Measurements from ENCODE around the gene HECTD4.
A peak's percentile ranks its signal among the peaks of the same experiment; 100 is the strongest.

HECTD4 gene

GRCh38 chr12:112151766-112152541 is 230.3 kb downstream of the HECTD4 start:
- DNase-seq, result no peak

DNA sequence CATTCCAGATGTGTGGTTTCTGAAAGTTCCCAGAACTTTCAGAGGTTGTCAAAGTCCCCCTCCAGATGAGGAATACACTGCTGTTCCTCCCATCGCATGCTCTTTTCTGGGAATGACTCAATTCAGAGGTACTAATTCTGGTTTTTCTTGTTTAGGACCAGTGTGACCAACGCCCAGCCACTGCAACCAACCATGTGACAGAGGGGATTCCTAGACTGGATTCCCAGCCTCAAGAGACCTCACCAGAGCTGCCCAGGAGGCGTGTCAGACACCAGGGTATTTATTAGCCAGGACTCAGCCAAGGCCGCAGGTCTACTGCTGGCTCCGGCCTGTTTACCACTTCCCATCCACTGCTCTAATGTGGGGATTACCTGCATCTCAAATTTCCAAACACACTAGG is 232.6 kb downstream of the HECTD4 start:
- no peak for DNase-seq

DNA sequence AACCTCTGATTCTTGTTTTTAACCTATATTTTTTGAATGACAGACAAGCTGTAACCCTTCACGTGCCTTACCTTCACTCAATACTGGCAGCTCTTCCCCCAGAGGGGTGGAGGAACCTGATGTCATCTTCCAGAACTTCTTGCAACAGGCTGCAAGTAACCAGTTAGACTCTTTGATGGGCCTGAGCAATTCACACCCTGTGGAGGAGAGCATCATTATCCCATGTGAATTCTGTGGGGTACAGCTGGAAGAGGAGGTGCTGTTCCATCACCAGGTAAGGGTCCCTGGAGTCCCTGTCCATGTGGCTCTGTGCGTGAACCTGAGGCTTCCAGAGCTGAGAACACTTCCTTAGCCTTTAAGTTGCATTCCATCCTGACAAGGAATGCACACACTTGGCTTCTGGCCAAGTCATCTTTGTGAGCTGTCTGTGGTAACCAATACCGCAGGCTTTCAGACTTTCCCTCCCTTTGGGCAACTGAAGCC is 234.2 kb downstream of the HECTD4 start:
- DNase-seq, result no peak

- no peak for DNase-seq
These were observed 236.1 kb downstream of the HECTD4 start for GRCh38 chr12:112146123-112146522.

DNA sequence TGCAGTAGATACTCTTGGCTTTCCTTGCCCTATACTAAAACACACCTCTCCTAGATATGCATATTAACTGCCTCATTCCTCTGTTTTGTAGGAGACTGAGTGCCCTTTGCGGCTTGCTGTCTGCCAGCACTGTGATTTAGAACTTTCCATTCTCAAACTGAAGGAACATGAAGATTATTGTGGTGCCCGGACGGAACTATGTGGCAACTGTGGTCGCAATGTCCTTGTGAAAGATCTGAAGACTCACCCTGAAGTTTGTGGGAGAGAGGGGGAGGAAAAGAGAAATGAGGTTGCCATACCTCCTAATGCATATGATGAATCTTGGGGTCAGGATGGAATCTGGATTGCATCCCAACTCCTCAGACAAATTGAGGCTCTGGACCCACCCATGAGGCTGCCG is 241.5 kb downstream of the HECTD4 start:
- no peak for DNase-seq

- DNase-seq, result no peak
These were observed 247.5 kb downstream of the HECTD4 start for GRCh38 chr12:112134731-112135130.

GRCh38 chr12:112133418-112133817 is 248.8 kb downstream of the HECTD4 start:
- no peak for DNase-seq

DNA sequence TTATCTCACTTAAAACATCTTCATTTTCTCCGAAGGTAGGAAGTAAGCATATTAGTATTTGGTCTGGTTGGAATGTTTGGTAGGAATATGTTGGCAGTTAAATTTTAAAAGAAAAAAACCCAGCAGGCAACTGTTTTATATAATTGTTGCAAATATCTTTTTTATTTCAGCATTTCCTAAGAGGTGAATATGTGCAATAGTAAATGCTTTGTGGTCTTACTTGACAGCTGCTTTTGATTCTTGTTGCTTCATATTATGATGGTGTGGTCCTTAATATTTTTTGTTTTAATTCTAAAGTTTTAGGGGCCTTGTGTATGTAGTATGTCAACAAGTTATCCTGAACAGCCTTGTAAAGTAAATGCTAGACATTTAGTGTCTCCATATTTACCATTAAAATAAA is 250.5 kb downstream of the HECTD4 start:
- no peak for DNase-seq

GRCh38 chr12:112130441-112130998 is 251.7 kb downstream of the HECTD4 start:
- no peak for DNase-seq

DNA sequence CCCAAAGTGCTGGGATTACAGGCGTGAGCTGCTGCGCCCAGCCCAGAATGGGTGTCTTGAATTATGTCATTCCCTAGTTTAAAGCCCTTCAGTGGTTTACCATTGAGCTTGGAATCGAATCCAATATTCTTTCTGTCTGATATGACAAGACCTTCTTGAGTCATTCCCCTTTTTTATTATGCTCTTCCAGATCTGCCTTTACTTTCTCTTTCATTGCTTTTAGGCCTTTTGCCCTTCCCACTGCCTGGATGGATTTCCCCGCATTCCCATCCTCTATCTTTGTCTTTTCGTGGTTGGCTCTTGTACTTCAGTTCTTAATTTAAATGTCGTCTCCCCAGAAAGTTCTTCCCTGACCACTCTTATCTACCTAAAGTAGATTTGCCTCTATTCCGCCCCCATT is 255.3 kb downstream of the HECTD4 start:
- no peak for DNase-seq

DNA sequence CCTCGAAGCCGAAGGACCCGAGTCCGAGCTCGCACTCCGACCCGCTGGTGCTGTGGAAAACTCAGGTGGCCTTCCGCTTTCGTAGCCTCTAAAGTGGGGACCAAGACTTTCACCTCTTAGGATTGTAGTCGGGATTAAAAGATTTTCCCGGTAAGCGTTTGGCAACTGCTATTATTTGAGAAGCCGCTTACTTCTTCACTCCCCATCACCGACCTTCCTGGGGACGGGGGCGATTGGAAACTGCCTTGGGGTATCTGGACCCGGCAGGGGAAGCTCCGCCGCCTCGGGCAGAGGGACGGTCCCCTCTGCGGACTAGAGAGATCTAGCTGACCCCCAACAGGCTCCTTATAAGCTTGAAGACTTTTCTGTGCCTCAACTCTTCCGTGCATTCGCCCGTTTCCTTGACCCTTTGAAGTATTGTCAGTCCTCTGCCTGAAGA is 256.2 kb downstream of the HECTD4 start:
- peak in 1 of 2 experiments; percentile 11 for DNase-seq

- peak; percentile 89 to 95 for DNase-seq
These were observed 256.8 kb downstream of the HECTD4 start, which contains the start of gene TRAFD1 for GRCh38 chr12:112125250-112125999. Gene TRAFD1 (plus strand): TSS chr12:112125560. CDS start chr12:112130523, 4,963 bp downstream.

GRCh38 chr12:112124918-112125249 is 257.3 kb downstream of the HECTD4 start:
- no peak for DNase-seq

- no peak for DNase-seq
These were observed 259.2 kb downstream of the HECTD4 start for GRCh38 chr12:112122823-112123690.

DNA sequence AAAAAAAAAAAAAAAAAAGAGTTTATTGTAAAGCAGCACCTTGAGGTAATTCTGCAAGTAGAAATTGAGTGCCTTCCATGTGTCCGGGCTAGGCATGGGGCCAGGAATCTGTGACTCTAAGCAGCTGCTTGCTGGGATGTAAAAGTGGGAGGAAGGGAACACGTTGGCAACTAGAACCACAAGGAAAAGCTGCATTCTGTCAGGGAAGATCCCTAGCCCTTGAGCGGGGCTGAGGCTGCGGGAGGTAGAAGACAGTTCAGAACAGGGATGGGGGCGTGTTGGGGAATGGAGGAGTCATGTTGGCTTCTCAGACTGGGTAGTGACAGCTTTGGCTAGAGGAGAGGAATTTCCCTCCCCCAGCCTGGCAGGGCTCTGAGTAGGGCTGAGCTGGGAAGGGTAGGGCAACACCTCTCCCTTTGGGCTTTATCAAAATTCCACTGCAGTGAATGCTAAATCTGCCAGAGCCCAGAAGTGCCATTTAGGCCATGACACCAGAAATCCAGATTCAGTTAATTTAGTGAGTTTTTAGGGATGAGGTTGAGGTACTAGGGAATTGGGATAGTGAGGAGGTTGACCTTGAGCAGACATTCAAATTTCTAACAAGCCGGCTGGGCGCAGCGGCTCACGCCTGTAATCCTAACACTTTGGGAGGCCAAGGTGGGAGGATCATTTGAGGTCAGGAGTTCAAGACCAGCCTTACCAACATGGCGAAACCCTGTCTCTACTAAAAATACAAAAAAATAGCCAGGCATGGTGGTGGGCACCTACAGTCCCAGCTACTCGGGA is 260.3 kb downstream of the HECTD4 start:
- peak in 1 of 2 experiments; percentile 40 for DNase-seq

DNA sequence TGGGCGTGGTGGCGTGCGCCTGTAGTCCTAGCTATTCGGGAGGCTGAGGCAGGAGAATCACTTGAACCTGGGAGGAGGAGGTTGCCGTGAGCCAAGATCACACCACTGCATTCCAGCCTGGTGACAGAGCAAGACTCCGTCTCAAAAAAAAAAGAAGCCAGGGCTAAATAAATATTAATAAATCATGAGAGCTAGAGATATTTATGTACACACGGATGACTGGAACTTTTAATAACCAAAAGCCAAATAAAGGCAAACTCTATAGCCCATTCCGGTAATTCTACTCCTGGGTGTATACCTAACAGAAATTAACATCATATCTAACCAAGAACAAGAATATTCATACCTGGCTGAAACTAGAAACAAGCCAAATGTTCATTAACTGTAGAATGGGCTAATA is 264.5 kb downstream of the HECTD4 start:
- DNase-seq, result no peak

DNA sequence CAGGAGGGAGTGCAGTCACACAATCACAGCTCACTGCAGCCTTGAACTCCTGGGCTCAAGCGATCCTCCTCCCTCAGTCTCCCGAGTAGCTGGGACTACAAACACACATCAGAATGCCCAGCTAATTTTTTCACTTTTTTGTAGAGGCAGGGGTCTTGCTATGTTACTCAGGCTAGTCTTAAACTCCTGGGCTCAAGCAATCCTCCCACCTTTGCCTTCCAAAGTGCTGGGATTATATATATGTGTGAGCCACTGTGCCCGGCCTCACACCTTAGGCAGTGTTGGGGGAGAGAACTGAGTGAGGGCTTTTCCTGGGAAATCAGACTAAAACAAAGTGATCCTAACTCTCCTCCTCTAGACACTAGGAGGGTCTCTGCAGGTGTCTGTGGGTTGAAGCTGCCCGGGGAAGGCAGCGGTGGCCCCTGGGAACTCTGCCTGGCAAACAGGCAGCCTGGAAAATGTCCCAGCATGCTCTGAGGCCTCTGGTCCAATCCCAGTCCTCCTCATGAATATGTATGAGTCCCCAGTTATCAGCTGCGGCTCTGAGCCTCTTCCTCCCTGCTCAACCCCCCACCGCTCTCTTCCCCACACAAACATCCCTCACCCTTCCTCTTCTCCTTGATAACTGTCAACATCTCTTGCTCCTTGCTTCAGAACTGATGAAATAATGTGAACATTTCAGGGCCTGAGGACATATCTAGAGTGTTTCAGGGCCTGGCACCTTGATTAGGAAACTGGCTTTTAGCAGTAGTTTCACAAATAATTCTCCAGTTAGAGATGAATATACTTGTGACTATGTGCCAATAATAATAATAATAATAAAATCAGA is 265.8 kb downstream of the HECTD4 start:
- peak; percentile 57 to 86 for DNase-seq

DNA sequence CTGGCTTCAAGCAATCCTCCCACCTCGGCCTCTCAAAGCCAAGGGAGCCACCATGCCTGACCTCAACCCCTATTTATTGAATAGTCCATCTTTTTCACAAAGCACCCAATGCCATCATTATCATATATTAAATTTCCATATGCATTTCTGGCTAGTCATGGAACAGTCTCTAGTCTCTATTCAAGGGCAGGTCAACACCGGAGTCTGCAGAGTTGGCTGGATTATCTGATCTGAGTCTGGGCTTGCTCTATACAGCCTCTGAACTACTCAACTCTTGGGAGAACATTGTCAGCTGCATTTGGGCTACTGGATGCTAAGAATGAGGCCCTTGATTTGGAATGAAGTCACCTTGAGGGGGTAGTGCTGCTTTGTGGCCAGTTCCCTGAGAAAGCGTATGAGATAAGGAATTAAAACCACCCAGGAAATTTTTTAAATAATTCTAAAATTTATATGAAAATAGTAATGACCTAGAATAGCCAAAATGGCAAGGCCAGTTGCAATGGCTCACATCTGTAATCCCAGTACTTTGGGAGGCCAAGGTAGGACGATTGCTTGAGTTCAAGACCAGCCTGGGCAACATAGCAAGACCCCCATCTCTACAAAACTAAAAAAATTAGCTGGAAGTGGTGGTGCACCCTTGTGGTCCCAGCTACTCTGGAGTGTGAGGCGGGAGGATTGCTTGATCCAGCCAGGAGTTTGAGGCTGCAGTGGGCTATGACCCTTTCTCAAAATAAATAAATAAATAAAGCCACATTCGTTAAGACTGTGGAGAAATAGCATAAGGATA is 266.8 kb downstream of the HECTD4 start:
- no peak for DNase-seq

DNA sequence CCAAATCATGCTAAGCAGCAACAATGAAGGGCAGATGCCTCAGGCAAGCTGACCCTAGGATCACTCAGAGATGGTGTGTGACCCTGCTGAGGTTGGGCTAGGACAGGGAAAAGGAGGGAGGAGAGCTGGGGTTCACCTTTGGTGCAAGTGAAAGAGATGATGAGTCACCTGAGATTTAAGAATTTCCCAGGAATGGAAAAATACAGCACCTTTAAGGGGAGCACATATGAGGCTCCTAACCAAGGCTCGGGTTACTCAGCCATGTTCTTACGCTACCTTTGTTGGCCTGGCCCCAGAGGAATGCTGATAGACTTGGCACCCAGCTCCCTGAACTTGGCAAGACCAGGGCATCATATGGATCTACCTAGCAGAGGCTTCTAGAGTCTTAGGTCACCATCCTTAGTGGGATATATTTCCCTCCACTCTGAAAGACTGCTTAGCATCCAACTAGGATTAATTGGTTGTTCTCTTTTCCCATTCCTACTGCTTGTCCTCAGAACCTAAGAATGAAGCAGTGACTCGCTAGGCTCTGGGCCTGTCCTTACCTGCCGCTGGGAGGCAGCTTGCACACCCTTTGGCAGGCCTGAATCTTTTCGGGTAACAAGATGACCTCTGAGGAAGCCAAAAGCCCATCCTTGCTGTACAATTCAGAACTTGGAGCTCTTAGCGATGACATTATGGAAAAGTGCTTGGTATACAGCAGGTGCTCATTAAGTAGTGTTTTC is 269.7 kb downstream of the HECTD4 start:
- no peak for DNase-seq

Data from NCI-H524 (cell line).